OCI-LY3 (cell line): ENCODE results near the gene BCL11A.

Experiments
- EZH2phosphoT487 ChIP-seq: fragments of 200-600 bp; shearing (Covaris generic); IDR thresholded peaks from 2 replicates; pipeline ENCODE4 v1.6.1; 2018; ENCODE audit warnings: antibody characterized with exemption, mixed run types, low read depth
- TF ChIP-seq, protein P1 (sequence below): fragments of 200-600, 300-600 bp; sonication (generic); IDR thresholded peaks from 2 replicates; pipeline ENCODE4 v1.5.1; 2014; ENCODE audit warnings: antibody characterized with exemption, low read length, low read depth

DNA sequence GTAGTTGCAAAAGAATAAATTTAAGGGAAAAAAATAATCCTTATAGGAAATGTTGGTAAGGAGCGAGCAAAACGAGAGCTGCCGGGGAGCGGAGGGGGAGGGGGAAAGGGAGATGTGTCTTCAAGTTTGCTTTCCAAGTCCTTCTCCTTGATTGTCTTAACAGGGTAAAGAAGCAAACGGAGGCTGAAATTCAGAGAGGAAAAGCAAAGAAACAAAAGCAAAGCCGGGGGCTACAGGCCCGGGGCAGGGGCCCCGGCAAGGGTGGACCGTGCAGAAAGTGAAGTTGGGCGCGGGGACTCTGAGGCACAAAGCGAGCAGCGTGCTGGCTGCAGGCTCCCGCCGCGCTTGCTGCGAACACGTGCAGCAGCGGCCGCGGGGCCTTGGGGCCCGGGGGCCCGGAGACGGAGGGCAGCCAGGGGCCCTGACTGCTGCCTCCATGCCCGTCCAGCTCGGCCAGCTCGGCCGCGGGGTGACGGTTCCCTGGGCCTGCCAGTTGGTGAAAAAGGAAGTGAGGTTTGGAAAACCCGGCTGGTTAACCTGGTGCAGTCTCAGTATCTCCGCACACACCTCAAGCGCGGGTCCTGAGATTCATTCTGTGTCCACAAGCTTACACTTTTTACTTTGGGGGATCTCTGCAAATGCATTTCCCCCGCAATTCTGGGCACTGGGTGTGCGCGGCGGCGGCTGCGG lies 4.1 kb downstream of the BCL11A start:
- TF ChIP-seq, protein P1, sequence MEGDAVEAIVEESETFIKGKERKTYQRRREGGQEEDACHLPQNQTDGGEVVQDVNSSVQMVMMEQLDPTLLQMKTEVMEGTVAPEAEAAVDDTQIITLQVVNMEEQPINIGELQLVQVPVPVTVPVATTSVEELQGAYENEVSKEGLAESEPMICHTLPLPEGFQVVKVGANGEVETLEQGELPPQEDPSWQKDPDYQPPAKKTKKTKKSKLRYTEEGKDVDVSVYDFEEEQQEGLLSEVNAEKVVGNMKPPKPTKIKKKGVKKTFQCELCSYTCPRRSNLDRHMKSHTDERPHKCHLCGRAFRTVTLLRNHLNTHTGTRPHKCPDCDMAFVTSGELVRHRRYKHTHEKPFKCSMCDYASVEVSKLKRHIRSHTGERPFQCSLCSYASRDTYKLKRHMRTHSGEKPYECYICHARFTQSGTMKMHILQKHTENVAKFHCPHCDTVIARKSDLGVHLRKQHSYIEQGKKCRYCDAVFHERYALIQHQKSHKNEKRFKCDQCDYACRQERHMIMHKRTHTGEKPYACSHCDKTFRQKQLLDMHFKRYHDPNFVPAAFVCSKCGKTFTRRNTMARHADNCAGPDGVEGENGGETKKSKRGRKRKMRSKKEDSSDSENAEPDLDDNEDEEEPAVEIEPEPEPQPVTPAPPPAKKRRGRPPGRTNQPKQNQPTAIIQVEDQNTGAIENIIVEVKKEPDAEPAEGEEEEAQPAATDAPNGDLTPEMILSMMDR, result no peak
- no peak for TF ChIP-seq EZH2phosphoT487
